Lung (tissue), 12 donors: ENCODE data around the gene OR14A16. TPM values are rescaled to one million over a fixed set of nuclear protein-coding genes. Genes with fewer than 3 reads are reported as not detected.

ENCODE experiments used
- ATAC-seq: fragments of 200-7000 bp; cut with Tn5 transposase; one replicate; pipeline ENCODE4 v1.9.1; 2020; ENCODE audit warnings: moderate number of reproducible peaks; ENCODE audit not compliant: insufficient read depth, low FRiP score
- DNase-seq, 3 donors: peaks; one replicate each; pipeline ENCODE4 v3.0.0-alpha.2; 2013 to 2017
- H3K27ac ChIP-seq, 2 donors: one replicate each; pipeline ENCODE4 v1.5.1; 2013; ENCODE audit warnings: mild to moderate bottlenecking in 2 of 2, moderate library complexity in 2 of 2, control low read depth in 1 of 2, inconsistent platforms in 1 of 2, low read depth in 1 of 2, low read length in 1 of 2
- H3K27me3 ChIP-seq, 3 donors: one replicate each; pipeline ENCODE4 v1.5.1; 2013; ENCODE audit warnings: low read length in 2 of 3; ENCODE audit not compliant: control insufficient read depth in 3 of 3, insufficient read depth in 3 of 3
- H3K36me3 ChIP-seq, 4 donors: one replicate each; pipeline ENCODE4 v1.5.1; 2013; ENCODE audit warnings: low read length in 4 of 4, mild to moderate bottlenecking in 1 of 4, moderate library complexity in 1 of 4; ENCODE audit not compliant: control insufficient read depth in 4 of 4, insufficient read depth in 4 of 4
- H3K4me1 ChIP-seq, 5 donors: one replicate each; pipeline ENCODE4 v1.5.1; 2013; ENCODE audit warnings: low read length in 5 of 5, mild to moderate bottlenecking in 2 of 5, moderate library complexity in 1 of 5; ENCODE audit not compliant: control insufficient read depth in 5 of 5, insufficient read depth in 5 of 5
- H3K4me3 ChIP-seq: one replicate; pipeline ENCODE4 v1.5.1; 2013; ENCODE audit warnings: mild to moderate bottlenecking, control low read depth, moderate library complexity
- H3K9ac ChIP-seq, 2 donors: one replicate each; pipeline ENCODE4 v1.5.1; 2013; ENCODE audit warnings: low read length in 2 of 2, control low read depth in 1 of 2; ENCODE audit not compliant: insufficient read depth in 1 of 2
- H3K9me3 ChIP-seq, 4 donors: one replicate each; pipeline ENCODE4 v1.5.1; 2013; ENCODE audit warnings: low read length in 3 of 4, mild to moderate bottlenecking in 1 of 4, moderate library complexity in 1 of 4; ENCODE audit not compliant: control insufficient read depth in 4 of 4, insufficient read depth in 3 of 4
- WGBS, 2 donors: extraction: QIAGEN DNeasy Blood & Tissue Kit; methylation state at CpG; one replicate each; pipeline ENCODE4 v1.1.7; 2013; 5-methylcytosine and 5-hydroxymethylcytosine counted together
- polyA plus RNA-seq, 2 donors: library from polyadenylated mRNA; stranded (reverse); fragments of 200-250 nt; gene quantifications; one replicate each; pipeline ENCODE4 v1.2.1, GENCODE V29; 2013
- total RNA-seq, 2 donors: library from RNA; depleted of rRNA in 1 of 2; stranded (reverse); fragments of >200 nt in 1 of 2; gene quantifications; one replicate each; pipeline ENCODE4 v1.2.1, GENCODE V29; 2014 to 2021
- TF ChIP-seq, protein P1 (sequence below): IDR thresholded peaks from 2 replicates; pipeline ENCODE4 v1.5.1; 2012; ENCODE audit warnings: mild to moderate bottlenecking; ENCODE audit errors: control extremely low read depth, extremely low read depth
- donor health status: control.
- donor health status: control.
- donor health status: Bipolar disorder and iron deficiency.
- donor health status: healthy.
- donor health status: DM: yes; HTN: yes; CAD: no.

The OR14A16 gene
- total and polyA plus RNA-seq, 4 donors, result not detected

DNA sequence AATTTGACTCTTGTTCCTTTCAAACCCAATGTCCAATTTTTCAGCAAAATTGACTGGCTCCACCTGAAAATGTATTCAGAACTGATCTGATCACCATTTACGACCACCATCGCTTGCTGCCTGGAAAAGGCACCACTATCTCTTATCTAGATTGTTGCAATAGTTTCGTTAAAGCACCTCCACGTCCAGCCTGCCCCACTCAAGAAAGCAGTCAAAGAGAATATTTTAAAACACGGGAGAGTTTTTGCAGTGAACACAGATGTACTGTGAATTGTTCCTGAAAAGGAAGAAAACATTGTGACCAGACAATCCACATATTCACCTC lies 21.7 kb upstream of the OR14A16 start:
- H3K4me1 ChIP-seq, result no peaks in the 10 kb centered on the region
- H3K4me3 ChIP-seq, result no peak overlapping the region
- H3K9me3 ChIP-seq, result no peaks in the 10 kb centered on the region
- DNase-seq (no peak), ATAC-seq (no peak)
- H3K27me3 ChIP-seq, result no peaks in the 10 kb centered on the region
- H3K27ac ChIP-seq, result no peak overlapping the region
- TF ChIP-seq, protein P1, sequence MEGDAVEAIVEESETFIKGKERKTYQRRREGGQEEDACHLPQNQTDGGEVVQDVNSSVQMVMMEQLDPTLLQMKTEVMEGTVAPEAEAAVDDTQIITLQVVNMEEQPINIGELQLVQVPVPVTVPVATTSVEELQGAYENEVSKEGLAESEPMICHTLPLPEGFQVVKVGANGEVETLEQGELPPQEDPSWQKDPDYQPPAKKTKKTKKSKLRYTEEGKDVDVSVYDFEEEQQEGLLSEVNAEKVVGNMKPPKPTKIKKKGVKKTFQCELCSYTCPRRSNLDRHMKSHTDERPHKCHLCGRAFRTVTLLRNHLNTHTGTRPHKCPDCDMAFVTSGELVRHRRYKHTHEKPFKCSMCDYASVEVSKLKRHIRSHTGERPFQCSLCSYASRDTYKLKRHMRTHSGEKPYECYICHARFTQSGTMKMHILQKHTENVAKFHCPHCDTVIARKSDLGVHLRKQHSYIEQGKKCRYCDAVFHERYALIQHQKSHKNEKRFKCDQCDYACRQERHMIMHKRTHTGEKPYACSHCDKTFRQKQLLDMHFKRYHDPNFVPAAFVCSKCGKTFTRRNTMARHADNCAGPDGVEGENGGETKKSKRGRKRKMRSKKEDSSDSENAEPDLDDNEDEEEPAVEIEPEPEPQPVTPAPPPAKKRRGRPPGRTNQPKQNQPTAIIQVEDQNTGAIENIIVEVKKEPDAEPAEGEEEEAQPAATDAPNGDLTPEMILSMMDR, result no peak
- no peak overlapping the region for H3K9ac ChIP-seq
- 67 to 89% methylated on average over 5 of the region's 5 CpGs for WGBS, 2 donors
- no peaks in the 10 kb centered on the region for H3K36me3 ChIP-seq

DNA sequence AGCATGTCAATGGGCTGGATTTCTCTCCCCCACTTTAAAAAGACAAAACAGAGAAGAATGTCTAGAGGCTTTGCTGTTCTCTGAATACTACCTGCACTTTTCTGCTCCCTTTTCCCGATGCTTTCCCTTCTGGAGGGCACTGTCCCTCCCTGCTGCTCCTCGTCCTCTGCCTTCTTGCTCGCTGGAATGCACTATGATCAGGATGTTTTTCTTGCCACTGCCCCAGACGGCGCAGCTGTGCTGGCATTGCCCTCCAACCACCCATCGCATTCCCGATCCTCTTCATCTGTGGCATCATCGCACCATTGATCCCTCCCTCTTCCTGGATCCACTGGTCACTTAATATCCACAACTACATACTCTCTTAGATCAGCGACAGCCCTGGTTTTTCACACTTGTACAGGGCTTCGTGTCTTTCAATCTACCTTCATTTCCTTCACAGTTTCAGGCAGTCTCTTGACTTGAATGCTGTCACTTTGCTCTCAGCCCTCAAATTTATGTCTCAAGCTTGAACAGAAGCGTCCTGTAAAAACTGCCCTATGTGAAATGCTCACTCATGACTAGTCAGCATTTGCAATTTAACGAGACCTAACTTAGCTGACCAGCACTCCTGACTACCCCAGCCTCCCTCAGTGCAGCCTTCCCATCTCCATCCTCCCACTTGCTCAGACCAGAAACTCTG lies 21.2 kb upstream of the OR14A16 start:
- Histone ChIP-seq H3K9me3 (no peaks in the 10 kb centered on the region), H3K9ac (no peak overlapping the region), H3K36me3 (no peaks in the 10 kb centered on the region), H3K27me3 (no peaks in the 10 kb centered on the region), H3K27ac (no peak overlapping the region), H3K4me1 (no peaks in the 10 kb centered on the region), H3K4me3 (no peak overlapping the region)
- WGBS, 2 donors, result 75 to 86% methylated on average over 12 of the region's 12 CpGs
- DNase-seq (no peak), ATAC-seq (no peak)
- TF ChIP-seq, protein P1, result no peak

DNA sequence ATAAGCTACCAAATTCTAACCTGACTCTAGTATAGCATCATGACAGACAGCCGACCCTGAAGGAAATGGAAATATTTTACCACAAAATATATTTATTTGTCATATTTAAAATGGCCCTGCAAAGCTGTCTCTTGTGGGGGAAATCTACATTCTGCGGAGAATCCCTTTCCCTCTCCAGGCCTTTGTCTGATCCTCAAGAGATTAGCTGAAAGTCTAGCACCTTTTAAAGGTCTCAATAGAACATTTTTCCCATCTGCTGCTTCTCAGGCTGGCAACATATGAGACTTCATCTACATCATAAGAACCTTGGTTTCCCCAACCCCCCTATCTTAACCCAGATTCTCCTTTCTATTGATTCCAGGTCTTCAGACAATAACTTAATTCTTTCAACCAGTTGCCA lies 19.5 kb upstream of the OR14A16 start:
- ATAC-seq (no peak), DNase-seq (no peak)
- Histone ChIP-seq H3K36me3 (no peaks in the 10 kb centered on the region), H3K9me3 (no peaks in the 10 kb centered on the region), H3K9ac (no peak overlapping the region), H3K27me3 (no peaks in the 10 kb centered on the region), H3K27ac (no peak overlapping the region), H3K4me3 (no peak overlapping the region), H3K4me1 (no peaks in the 10 kb centered on the region)
- 48 to 91% methylated on average over 2 of the region's 2 CpGs for WGBS, 2 donors
- TF ChIP-seq, protein P1, result no peak

DNA sequence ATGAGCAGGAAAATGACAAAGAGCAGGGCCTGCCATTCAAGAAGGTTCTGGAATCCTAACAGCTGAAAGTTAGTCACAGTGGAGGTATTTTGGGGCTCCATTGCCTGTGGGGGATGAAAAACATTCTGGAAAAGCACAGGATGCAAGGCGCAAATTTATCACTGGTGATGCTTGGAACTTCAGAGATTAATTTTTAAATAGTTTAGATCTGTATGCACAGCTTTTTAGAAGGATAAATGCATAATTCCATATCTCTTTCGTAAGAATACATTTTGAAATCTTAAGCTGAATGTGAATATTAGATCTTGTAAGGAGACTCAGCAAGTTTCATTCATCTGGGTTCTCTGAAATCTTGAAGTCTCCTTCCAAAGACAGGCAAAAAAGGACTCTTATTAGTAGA lies 17.9 kb upstream of the OR14A16 start, which contains the start of gene OR11L1:
Gene OR11L1, minus strand, starts transcription at position 101 of the 400 bp plus-strand sequence. Its CDS starts 0 bp downstream, at position 101.
- Histone ChIP-seq H3K4me1 (no peaks in the 10 kb centered on the region), H3K9ac (no peak within 1 kb of the TSS), H3K27me3 (no peaks in the 10 kb centered on the region), H3K4me3 (no peak within 1 kb of the TSS), H3K9me3 (no peaks in the 10 kb centered on the region), H3K27ac (no peak within 1 kb of the TSS), H3K36me3 (no peaks in the 10 kb centered on the region)
- 92 to 93% methylated on average over 2 of the region's 2 CpGs for WGBS, 2 donors
- TF ChIP-seq, protein P1, result no peak
- ATAC-seq (no peak), DNase-seq (no peak)
